ENCODE data around the gene PNISR.
"Not testable (repeated sequence)": the region's sequence is repeated elsewhere in the genome, so short reads cannot be mapped to it uniquely, and the experiment has no call there.

Gene PNISR, protein sequence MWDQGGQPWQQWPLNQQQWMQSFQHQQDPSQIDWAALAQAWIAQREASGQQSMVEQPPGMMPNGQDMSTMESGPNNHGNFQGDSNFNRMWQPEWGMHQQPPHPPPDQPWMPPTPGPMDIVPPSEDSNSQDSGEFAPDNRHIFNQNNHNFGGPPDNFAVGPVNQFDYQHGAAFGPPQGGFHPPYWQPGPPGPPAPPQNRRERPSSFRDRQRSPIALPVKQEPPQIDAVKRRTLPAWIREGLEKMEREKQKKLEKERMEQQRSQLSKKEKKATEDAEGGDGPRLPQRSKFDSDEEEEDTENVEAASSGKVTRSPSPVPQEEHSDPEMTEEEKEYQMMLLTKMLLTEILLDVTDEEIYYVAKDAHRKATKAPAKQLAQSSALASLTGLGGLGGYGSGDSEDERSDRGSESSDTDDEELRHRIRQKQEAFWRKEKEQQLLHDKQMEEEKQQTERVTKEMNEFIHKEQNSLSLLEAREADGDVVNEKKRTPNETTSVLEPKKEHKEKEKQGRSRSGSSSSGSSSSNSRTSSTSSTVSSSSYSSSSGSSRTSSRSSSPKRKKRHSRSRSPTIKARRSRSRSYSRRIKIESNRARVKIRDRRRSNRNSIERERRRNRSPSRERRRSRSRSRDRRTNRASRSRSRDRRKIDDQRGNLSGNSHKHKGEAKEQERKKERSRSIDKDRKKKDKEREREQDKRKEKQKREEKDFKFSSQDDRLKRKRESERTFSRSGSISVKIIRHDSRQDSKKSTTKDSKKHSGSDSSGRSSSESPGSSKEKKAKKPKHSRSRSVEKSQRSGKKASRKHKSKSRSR

DNA sequence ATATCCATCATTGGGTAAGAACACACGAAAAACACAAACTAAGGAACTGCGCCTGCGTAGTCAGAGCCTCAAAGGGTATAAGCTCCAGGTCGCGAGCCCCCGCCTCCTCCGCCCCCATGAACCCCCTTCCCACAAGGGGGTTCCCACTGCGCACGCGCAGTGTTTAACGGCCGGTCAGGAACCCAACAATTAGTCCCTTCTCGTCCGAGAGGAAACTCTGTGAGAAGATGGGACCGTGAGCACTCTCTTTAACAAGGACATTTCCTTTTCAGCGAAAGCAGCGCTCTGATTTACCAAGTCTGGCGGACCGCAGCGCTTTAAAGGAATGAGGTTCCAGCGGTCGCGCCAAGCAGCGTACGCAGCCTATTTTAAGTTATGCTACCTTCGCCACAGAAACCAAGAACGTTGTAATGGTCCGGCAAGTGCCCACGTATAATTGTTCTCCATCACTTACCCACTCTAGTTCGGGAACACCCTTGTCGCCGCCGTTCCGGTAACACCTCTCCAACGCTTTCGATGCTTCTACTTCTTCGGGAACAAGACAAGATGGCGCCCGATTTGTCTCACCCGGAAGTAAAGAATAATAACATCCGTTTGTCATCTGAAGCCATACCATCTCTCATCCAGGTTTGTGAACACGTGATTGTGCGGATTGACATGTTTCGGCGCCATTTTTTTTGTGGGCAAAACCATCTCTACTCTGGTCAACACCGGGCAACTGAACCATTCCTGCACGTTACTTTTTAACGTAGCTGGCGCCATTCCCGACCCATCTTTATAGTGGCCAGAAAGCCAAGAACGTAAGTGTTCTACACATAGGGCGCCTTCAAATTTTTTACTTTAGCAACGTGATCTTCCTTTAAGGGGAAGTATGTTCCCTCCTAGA, at the start of gene PNISR:
Gene PNISR, minus strand, starts transcription at position 548 of the 886 bp plus-strand sequence. CDS start 10,649 bp downstream, outside the sequence.
- DNase-seq (ENCODE audit: low read depth in 3 of 3), result peak; percentile 69 to 87 (median 81)

DNA sequence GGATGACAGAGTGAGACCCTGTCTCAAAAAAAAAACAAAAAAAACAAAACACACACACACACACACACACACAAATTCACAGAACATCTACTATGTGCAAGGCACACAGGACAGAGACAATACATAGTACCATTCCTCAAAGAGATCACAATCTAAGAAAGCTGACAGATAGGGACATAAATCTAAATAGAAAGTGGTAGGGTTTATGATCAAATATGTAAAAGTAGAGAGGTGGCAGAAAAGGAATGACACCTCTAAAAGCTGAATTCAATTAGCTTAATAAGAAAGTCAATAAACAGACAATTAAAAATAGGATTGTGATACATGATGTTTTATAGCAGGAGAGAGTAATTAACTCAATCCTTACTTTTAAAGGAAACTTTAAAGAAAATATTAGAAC, 48.6 kb upstream of the PNISR start:
- no peak for DNase-seq (ENCODE audit: low read depth in 3 of 3)

DNA sequence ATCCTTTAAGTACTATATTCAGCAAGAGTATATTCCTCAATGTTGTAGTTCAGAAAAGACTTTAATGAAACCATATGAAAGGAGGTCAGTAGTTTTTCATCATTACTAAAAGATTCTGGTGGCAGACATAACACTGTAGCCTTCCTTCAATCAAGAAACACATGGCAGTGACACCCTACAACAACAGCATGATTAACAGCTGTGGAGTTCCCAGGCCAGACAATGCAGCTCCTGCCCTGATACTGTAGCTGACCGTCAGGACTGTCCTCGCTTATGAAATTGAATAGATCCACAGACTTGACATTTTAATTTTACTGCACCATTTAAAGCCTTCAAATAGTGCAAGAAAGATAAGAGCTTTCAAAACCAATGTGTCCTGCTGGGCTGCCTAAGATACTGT, 46.5 kb upstream of the PNISR start:
- no peak for DNase-seq (ENCODE audit: low read depth in 3 of 3)

DNA sequence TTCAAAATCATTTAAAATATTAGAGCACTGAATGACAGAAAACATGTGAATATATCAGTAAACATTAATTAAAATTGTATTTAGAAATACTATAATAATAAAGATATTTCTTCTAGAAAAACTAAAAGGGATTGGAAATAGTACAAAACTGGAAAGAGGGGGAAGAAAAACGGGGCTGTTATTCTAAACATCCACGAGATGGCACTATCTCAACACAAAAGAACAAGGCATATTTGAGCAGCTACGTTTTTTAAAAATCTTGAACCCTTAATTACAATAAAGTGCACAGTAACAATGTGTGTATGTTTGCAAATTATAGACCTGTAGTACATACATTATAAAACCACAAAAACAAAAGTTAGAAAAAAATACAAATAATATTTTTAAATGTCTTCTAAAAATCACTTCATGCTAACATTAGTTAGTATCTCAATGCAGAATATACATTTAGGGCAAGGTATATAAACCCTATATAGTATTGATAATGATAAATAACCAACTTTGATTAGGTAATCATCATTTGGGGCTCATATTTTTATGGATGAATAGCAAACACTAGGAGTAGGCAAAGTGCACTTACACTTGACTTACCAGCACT, 42.5 kb upstream of the PNISR start:
- no peak for DNase-seq (ENCODE audit: low read depth in 3 of 3)

- DNase-seq (ENCODE audit: low read depth in 3 of 3), result not testable (repeated sequence)
Observed at GRCh38 chr6:99459133-99459532, 34.0 kb upstream of the PNISR start.

- no peak for DNase-seq (ENCODE audit: low read depth in 3 of 3)
Observed at GRCh38 chr6:99458319-99458718, 33.2 kb upstream of the PNISR start.

GRCh38 chr6:99446076-99446475, 21.0 kb upstream of the PNISR start:
- DNase-seq (ENCODE audit: low read depth in 3 of 3), result no peak

DNA sequence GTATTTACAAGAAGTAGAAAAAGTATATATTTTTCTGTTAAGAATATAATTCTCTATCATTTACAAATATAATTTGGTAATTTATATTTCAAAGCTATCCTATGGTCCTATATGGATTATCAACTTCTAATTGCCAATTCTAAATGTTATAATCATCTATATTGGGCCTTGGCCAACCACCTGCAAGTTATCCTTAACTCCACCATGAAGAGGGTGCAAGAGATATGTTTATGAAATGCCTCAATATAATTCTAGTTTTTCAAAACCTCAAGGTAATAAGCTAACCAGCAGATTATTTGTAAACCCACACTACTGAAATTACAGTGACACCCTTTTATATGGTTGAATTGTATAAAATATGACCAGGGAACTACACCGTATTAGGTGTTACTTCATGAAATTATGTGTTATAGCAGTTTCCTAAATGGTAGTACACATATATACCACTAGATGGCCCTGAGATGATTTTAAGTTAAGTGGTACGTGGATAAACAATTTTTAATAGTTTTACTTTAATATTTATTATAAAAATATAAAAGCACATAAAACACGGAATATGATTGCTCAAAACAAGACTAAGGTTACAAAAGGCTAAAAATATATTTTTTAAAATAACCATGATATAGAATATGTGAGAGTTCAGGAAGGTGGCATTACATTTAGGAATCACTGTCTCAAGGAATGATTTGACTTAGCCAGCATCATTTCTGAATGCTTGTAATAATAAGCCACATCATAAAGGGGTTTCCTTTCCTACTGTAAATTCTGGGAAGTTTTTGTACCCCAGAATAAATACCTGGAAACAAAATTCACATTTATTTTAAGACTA, 9.8 kb upstream of the PNISR start:
- DNase-seq (ENCODE audit: low read depth in 3 of 3), result no peak

GRCh38 chr6:99432877-99433276, 7.8 kb upstream of the PNISR start:
- DNase-seq (ENCODE audit: low read depth in 3 of 3), result no peak

- DNase-seq (ENCODE audit: low read depth in 3 of 3), result no peak
Observed at GRCh38 chr6:99431901-99432300, 6.8 kb upstream of the PNISR start.

DNA sequence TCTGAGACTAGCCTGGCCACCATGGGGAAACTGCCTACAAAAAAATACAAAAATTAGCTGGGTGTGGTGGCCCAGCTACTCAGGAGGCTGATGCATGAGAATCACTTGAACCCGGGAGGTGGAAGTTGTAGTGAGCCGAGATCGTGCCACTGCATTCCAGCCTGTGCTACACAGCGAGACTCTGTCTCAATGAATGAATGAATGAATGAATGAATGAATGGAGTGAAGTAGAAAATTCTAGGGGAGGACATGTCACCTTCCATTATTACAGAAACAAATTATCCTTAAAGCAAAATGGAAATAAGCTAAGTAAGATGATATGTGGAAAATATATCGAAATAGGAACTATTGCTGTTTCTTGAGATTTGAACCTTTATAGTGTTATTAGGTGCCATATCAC, 2.9 kb upstream of the PNISR start:
- DNase-seq (ENCODE audit: low read depth in 3 of 3), result no peak

DNA sequence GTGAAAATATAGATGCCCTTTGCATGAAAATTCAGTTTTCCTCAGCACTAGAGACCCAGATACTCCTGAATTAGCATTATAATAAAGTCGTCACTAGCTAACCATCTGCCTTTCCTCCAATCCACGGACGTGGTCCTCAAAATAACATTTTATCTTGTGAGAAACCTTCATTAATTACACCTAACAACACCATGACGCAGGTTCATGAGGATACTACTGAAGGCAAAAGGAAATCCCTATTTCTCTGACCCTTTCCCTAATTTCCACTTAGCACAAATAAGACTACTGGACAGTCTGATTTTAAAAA, 1.3 kb upstream of the PNISR start:
- no peak for DNase-seq (ENCODE audit: low read depth in 3 of 3)

DNA sequence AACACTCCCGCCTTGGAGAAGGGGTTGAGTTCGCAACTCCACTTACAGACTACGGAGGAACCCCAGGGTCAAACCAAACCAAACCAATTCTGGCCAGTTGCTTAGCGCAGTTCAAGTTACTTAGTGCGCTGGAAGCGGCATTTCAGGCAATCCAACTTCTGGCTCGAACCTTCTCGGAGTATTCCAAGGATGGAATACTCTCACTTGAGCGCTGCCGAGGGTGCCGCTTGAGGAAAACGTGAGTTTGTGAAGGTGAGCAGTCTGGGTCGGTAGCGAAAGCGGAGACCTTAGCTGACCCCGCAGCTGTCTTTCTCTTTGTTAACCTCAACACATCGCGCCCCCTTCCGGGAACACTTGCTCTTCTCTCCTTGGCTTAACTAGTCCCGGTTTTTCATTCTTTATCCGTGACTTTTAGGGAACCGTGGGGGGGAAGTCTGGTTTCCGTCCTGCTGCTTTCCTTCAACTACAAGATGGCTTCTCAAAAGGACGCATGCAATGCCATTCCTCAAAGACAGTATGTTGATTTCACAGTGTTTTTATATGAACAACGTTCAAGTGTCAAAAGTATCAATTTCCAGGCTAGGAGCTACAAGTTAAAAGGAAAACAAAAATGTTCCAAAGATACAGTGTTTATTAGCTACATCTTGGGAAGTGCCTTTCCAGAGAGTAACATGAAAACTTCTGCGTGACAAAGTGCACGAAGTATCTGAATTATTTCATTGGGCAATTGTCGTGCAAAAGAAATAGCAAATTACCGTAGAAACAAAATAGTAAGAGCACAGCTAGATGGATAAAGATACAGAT, 741 bp upstream of the PNISR start:
- peak; percentile 27 to 68 (median 42) for DNase-seq (ENCODE audit: low read depth in 3 of 3)

DNA sequence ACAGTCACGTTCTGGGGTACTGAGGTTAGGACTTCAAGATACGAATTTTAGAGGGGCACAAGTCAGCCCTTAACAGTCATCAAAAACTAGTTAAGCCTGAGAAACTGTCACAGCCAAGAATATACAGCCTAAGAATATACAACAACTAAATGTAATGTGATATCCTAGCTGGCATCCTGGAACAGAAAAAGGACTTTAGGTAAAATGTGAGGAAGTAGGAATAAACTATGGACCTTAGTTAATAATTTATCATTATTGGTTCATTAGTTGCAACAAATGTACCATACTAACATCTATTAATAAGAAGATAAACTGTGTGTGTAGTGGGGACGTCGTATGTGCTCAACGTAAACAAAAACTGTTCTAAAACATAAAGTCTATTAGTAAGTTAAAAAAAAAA, 1.1 kb downstream of the PNISR start:
- no peak for DNase-seq (ENCODE audit: low read depth in 3 of 3)

DNA sequence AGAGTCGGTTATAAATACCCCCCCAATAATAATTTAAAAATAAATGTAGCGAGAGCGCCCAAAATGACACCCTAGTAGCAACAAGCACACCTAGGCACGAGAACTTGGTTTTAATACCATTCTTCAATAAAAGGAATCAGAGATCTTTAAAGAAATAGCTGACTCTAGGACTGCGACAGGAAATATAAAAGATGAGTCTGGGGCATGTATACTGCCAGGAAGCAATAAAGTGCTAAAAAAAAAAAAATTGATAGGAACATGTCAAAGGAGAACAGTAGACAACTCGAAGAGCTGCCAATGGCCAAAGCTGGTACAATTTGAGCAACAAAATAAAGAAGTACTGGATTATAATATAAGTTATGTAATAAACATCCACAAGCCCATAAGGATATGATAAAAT, 2.2 kb downstream of the PNISR start:
- no peak for DNase-seq (ENCODE audit: low read depth in 3 of 3)

DNA sequence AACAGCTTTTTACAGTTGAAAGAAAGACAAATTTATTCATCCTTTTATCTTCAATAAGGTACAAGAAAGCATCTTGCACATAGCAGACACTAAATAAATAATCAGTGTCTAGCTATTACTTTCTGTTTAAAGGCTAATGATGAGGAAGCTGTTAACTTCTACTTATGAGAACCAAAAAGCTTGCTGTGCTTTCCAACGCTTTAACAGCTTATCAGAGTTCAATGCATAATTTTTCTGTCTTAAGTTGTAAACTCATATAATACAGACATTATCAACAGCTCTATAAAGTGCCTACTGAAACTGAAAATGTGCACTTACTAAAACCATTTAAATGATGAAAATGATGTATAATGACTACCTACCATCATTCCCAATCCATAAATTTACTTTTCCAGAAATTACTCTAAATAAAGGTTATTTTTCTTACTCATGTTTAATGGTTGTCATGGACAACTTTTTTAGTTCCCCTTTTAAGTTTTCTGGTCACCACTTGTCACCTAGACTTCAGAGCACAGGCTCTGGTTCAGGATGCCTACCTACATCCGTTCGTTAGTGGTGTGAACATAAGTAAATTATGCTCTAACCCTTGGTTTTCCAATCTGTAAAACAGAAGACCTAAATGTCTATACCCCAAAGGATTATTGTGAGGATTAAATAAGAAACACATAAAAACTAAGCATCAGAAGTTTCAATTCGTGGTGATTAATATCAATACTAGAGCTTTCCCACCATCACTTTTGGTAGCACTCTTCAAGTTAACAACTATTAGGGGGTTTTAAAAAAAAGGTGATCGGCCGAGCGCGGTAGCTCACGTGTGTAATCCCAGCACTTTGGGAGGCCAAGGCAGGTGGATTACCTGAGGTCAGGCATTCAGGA, 8.0 kb downstream of the PNISR start:
- no peak for DNase-seq (ENCODE audit: low read depth in 3 of 3)

DNA sequence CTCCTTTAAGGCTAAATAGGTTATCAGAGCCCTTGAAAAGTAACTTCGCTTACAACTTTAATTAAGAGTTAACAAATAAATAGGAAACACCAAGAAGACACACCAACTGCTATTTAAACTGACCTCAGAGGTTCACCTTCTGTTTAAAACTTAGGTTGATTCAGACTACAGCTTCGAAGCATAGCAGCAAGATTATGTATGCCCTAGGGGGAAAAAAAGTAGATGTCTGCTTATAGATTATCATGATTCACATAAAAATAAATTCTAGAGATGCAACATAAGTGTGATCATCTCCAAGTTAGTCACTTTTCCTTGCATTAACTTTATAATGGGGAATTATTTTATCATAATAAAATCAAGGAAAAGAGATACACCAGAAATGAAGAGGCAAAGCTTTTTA, 8.9 kb downstream of the PNISR start:
- DNase-seq (ENCODE audit: low read depth in 3 of 3), result no peak

DNA sequence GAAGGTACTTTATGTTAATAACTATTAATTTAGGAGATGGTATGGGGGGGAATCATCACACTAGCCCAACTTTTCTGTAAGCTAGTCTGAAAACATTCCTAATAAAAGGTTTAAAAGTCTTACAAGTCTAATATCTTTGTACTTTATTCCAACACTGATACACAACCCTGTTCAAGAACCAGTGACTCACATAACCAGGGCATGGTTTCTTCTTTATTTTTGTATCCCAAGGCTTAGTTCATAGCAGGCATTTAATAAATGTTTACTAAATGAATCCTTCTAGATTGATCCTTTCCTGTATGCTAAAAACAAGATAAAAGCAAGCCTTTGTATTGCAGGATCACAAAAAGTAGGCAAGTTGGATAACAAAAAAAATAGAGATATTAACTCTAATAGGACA, 9.7 kb downstream of the PNISR start:
- no peak for DNase-seq (ENCODE audit: low read depth in 3 of 3)

GRCh38 chr6:99412065-99412464, 13.0 kb downstream of the PNISR start:
- DNase-seq (ENCODE audit: low read depth in 3 of 3), result no peak
